Neural crest cell (in vitro differentiated cells): ENCODE measurements around the gene CERS6. TPM values are rescaled to one million over a fixed set of nuclear protein-coding genes. Genes with fewer than 3 reads are reported as not detected.

Source experiments
- DNase-seq: peaks from one replicate; pipeline ENCODE4 v3.0.0; 2021; ENCODE audit warnings: low read depth, mixed read lengths, low spot score
- H3K27ac Mint-ChIP-seq: one replicate; pipeline ENCODE4 v1.8.0; 2021; ENCODE audit warnings: mild to moderate bottlenecking, mixed read lengths; ENCODE audit not compliant: unreplicated experiment
- H3K27me3 Mint-ChIP-seq: 2 replicates; pipeline ENCODE4 v1.8.0; 2021; ENCODE audit warnings: low read depth, mild to moderate bottlenecking, mixed read lengths
- H3K36me3 Mint-ChIP-seq: 2 replicates; pipeline ENCODE4 v1.8.0; 2021; ENCODE audit warnings: low read depth, mild to moderate bottlenecking, mixed read lengths
- H3K4me1 Mint-ChIP-seq: 2 replicates; pipeline ENCODE4 v1.8.0; 2021; ENCODE audit warnings: mixed read lengths
- H3K4me3 Mint-ChIP-seq: one replicate; pipeline ENCODE4 v1.8.0; 2021; ENCODE audit warnings: mild to moderate bottlenecking, mixed read lengths
- H3K9me3 Mint-ChIP-seq: 2 replicates; pipeline ENCODE4 v1.8.0; 2021; ENCODE audit warnings: mixed read lengths
- total RNA-seq: library from RNA; stranded (reverse); gene quantifications from 2 replicates; pipeline ENCODE4 v1.2.1, GENCODE V29; 2021
- TF ChIP-seq, protein P1 (sequence below): fragments of 200-600 bp; sonication (generic); conservative IDR thresholded peaks from 2 replicates; pipeline ENCODE4 v1.5.0; 2021; ENCODE audit warnings: antibody characterized with exemption, mild to moderate bottlenecking

The CERS6 gene
- total RNA-seq, 1 donor from 2014 or later, result 27.4 TPM

DNA sequence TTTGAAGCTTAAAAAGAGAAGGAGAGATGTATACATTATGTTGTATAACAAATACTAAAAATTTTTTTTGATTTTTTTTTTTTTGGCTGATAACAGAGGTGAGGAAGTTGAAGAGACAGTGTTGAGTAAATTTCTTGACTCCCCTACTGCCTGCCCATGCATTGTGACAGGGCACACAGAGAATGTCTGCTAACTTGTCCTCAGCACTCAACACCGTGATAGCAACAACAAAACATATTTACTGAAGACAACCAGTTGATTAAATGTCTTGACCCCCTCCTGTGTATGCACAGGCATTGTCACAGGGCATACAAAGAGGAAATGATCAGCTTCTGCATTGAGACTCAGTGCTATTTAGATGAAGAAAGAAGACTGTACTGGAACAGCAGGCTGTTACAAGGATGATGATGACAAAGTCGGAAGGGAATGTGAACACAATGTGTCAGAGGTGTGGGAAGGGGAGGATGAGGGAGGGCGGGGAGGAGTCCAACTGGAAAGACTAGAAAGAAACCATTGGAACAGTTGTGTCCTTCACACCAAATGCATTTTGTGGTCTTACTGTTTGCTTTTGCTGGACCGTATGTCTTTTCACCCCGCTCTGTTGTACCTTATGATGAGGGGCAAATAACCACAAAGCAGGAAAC is 89.5 kb downstream of the CERS6 start:
- no peak for DNase-seq
- H3K4me3 Mint-ChIP-seq, result no peak overlapping the region
- H3K4me1 Mint-ChIP-seq, result peaks cover 14% of the 10 kb centered on the region
- H3K36me3 Mint-ChIP-seq, result peaks cover 23% of the 10 kb centered on the region
- TF ChIP-seq, protein P1, sequence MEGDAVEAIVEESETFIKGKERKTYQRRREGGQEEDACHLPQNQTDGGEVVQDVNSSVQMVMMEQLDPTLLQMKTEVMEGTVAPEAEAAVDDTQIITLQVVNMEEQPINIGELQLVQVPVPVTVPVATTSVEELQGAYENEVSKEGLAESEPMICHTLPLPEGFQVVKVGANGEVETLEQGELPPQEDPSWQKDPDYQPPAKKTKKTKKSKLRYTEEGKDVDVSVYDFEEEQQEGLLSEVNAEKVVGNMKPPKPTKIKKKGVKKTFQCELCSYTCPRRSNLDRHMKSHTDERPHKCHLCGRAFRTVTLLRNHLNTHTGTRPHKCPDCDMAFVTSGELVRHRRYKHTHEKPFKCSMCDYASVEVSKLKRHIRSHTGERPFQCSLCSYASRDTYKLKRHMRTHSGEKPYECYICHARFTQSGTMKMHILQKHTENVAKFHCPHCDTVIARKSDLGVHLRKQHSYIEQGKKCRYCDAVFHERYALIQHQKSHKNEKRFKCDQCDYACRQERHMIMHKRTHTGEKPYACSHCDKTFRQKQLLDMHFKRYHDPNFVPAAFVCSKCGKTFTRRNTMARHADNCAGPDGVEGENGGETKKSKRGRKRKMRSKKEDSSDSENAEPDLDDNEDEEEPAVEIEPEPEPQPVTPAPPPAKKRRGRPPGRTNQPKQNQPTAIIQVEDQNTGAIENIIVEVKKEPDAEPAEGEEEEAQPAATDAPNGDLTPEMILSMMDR, result no peak
- H3K27ac Mint-ChIP-seq, result no peak overlapping the region
- no peaks in the 10 kb centered on the region for H3K27me3 Mint-ChIP-seq
- H3K9me3 Mint-ChIP-seq, result peaks cover 6% of the 10 kb centered on the region

DNA sequence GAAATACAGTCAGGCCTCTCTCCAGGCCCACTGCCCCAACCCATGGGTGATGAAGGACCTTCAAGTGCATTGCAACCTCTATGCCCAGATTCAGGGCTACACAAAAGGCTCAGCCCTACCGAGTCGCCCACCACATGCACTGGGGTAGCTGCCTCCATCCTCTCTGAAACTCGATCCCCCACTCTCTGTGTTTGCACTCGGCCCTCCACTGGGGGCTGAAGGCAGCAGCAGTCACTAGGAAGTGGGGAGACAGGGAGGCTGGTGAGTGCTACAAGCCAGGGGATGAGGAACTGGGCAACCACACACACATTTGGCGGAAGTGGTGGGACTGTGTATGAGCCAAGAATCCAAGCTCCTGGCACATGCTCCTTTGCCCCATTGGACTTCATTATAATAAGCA is 94.6 kb downstream of the CERS6 start:
- Mint-ChIP-seq H3K36me3 (peaks cover 12% of the 10 kb centered on the region), H3K4me3 (no peak overlapping the region), H3K27ac (no peak overlapping the region), H3K4me1 (peaks cover 8% of the 10 kb centered on the region), H3K27me3 (no peaks in the 10 kb centered on the region), H3K9me3 (peaks cover 3% of the 10 kb centered on the region)
- no peak for DNase-seq
- TF ChIP-seq, protein P1, result no peak

DNA sequence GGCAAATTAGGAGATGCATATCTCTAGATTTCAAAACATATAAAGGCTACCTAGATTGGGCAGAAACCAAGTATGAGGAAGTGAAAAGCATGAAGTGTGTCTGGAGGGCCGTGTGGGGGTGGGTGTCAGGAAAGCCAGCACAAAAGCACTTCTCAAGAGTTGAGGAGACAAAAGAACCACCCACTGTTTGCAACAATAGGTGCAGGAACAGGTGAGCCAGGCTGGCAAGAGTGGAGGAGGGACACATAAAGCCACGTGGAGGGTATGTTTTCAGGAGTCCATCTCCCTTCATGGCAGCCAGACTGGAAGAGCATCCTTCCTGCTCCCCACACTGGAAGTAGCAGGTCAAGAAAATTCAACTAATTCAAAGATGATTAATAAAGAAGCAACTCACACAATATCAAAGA is 96.4 kb downstream of the CERS6 start:
- DNase-seq, result no peak
- TF ChIP-seq, protein P1, result no peak
- Mint-ChIP-seq H3K27me3 (no peaks in the 10 kb centered on the region), H3K4me3 (no peak overlapping the region), H3K9me3 (peaks cover 3% of the 10 kb centered on the region), H3K27ac (peak overlapping the region; percentile 14), H3K4me1 (peaks cover 5% of the 10 kb centered on the region), H3K36me3 (peaks cover 10% of the 10 kb centered on the region)

DNA sequence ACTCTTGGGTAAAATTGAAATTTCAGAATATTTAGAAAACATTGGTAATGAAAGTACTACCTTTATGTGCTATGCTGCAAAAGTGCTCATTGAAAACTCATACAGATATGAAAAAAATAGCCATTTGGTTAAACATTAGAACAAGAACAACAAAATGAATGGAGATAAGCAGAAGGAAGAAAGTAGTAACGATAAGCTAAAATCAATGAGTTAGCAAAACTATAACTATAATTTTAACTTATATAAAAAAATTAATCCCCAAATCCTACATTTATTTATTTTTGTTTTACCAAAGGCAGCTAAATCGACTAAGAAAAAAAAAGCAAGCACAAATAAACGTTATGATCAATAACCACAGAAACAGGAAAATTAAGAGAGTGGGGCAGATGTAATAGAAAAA is 99.2 kb downstream of the CERS6 start:
- peaks cover 6% of the 10 kb centered on the region for H3K36me3 Mint-ChIP-seq
- no peaks in the 10 kb centered on the region for H3K27me3 Mint-ChIP-seq
- DNase-seq, result no peak
- H3K27ac Mint-ChIP-seq, result no peak overlapping the region
- no peak overlapping the region for H3K4me3 Mint-ChIP-seq
- peaks cover 5% of the 10 kb centered on the region for H3K4me1 Mint-ChIP-seq
- H3K9me3 Mint-ChIP-seq, result peaks cover 4% of the 10 kb centered on the region
- TF ChIP-seq, protein P1, result no peak

DNA sequence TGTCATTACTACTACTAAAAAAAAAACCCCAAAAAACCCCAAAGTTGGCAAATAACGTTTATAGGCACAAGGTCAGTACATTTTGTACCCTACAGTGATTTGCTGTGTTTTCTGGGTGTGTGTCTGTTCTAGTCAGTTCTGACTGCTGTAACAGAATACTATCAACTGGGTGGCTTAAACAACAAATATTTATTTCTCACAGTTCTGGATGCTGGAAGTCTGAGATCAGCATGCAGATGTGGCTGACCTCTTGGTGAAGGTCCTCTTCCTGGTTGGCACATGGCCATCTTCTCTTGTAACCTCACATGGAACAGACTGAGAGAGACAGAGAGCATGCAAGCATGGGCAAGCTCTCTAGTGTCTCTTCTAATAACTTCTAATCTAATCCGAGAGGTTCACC is 103.1 kb downstream of the CERS6 start:
- H3K4me1 Mint-ChIP-seq, result peaks cover 8% of the 10 kb centered on the region
- peaks cover 4% of the 10 kb centered on the region for H3K9me3 Mint-ChIP-seq
- no peak overlapping the region for H3K4me3 Mint-ChIP-seq
- DNase-seq, result no peak
- H3K36me3 Mint-ChIP-seq, result peaks cover 17% of the 10 kb centered on the region
- TF ChIP-seq, protein P1, result no peak
- H3K27me3 Mint-ChIP-seq, result no peaks in the 10 kb centered on the region
- H3K27ac Mint-ChIP-seq, result no peak overlapping the region
